ENCODE measurements around the gene HEATR9.
A peak's percentile ranks its signal among the peaks of the same experiment; 100 is the strongest.

Gene HEATR9

DNA sequence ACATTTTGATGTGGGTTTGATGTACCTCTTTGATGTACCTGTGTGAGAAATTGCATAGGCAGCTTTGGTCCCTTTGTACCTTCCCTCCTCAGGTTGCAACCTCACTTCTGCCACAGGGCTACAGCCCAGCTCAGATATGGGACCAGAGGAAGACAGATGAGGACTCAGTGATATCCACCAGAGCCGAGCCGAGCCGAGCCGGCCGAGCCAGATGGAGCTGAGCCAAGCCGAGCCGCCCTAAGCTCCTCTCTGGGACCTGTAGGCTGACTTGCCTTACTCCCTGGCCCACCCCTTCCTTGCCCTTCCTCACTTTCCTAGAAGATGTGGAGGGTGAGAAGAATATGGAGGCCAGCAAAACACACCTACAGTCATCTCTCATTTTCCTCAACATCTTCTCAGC lies 3.8 kb downstream of the HEATR9 start:
- no peak for DNase-seq

DNA sequence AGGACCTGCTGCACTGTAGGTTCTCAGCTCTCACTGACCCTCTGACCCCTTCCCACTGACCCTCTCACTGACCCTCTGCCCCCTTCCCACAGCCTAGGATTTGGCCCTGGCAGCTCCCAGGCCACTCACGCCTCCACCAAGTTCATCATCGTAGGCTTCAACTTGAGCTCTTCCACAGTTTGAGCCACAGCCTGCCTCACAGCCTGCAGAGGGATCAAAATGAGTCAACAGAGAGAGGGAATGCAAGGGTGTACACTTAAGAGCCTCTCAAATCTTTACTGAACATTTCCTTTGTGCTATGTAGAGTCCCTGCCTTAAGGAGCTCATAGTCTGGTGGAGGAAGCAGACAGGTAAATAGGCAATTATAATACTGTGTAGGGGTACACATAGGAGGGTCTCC lies 12.1 kb downstream of the HEATR9 start:
- no peak for DNase-seq

DNA sequence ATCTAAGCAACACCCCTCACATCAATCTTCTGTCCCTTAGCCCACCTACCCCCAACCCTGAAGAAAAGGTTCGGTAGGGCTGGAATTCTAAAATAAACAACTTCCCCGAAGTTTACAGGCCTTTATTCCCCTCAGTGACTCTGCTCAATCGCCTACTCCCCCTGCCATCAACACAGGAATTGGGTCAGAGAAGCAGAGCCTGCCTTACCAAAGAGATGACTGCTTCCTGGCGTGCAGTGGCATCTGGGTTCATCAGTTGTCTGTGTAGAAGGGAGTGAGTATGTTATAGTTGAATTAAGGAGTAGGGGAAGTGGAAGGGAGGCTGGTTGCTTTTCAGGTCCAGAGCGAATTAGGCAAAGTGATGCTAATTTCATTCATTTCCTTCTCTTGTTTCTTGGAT lies 12.7 kb downstream of the HEATR9 start:
- no peak for DNase-seq

DNA sequence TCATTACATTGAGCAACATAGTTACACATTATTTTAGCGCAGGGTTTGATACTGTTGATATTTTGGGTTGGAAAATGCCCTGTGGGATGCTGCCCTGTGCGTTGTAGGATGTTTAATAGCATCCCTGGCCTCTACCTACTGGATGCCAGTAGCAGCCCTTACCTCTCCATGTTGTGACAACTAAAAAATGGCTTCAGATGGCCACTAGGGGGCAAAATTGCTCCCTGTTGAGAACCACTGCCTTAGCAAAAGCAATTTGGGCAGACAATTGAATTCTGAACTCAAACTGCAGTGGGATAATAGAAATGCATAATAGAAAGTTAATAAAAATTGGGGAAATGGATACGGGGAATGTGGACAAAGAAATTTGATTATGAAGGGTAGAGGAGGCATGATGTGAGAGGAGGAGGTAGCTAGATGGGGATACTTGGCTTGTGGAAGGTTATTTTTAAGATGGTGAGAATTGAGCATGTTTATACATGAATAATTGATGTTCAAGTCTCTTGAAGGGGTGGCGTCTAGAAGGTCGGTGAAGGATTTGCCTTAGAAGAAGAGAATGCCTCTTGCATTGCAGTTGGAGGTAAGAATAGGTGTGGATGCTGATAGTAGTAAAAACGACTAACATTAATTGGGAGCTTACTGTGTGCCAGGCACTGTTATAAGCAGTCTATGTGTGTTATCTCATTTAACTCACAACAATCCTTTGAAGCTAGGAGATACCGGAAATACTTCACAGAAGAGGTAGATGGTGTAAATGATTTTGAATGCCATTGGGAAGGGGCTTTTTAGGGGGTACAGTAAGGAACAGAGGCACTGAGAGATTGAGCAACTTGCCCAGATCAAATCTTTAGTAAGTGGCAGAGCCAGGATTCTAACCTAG lies 19.0 kb downstream of the HEATR9 start:
- DNase-seq = peak; percentile 66

DNA sequence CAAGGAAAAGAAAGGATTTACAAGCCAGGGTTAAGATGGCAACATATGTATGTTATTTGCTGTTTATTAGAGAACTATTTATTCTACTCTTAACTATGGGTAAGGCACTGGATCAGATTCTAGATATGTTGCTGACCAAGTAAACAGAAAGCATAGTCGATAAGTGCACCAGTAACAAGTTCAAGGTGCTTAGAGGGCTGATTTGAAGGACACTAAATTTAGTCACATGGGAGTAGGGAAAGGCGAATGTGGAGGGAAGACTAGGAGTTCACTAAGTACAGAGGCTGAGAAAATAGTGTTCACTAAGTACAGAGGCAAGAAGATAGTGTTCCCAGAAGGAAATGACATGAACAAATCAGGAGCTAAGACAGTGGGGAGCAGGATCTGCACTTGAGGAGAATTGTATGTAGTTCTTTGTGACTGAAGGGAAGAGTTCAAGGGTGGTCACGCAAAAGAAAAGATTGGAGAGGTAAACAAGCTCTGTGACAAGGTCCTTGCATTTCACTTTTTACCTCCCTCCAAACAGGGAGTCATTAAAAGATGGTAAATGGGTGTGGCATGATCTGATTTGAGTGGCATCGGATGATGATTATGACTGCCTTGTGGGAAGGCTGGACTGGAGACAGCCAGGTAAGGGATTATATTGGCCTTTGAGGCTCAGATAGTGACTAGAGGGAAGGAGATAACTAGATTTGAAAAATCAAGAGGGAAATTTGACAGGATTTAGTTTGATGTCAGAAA lies 20.9 kb downstream of the HEATR9 start:
- DNase-seq = no peak

DNA sequence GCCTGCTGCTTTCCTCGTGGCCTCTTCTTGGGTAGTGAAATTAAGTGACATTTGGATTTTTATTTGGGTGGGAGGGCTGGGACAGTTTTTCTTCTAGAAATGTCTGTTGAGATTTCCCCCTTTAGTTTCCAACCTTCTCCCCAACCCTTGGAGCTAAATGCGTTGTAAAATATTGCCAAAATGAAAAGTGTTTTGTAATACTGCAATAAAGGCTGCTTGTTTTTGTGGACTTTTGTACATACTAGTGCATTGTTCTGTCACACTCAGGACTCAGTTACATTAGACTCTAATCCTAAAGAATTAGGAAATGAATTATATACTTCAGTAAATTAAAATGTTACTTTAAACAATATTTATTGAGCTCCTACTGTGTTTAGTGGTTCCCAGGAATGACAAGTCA lies 21.7 kb downstream of the HEATR9 start:
- no peak for DNase-seq

DNA sequence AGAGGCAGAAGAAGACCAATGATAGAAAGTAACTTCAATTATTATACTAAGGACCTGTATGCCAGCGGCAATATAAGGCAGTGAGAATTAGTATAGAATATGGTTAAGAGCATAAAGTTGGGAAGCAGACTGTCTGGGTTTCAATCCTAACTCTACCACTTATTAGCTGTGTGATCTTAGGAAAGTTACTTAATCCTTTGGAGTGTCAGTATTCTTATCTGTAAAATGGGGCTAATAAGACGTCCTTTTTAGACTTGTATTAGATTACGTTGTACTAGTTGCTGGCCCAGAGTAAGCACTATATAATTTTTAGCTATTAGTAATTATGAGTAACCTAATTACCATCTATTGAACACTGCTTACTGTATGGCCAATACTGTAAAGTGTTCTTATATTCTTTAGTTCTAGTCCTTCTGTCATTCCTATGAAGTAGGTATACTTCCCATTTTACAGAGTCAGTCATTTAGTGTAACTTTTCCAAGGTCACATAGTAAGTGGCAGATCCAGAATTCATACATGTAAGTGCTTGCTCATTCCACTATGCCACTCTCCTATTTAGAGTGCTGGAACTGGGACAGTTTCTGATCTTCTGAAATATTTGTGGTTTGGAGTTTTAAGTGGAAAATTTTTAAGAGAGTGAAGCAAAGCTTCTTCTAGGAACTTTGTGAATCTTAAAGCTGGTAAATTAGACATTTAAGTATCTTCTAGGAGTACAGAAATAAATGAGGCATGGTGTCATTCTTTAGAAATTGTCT lies 22.5 kb downstream of the HEATR9 start:
- no peak for DNase-seq

DNA sequence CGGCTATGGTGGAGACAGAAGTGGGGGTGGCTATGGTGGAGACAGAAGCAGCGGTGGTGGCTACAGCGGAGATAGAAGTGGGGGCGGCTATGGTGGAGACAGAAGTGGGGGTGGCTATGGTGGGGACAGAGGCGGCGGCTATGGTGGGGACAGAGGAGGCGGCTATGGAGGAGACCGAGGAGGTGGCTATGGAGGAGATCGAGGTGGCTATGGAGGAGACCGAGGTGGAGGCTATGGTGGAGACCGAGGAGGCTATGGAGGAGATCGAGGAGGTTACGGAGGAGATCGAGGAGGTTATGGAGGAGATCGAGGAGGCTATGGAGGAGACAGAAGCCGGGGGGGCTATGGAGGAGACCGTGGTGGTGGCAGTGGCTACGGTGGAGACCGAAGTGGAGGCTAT lies 24.1 kb downstream of the HEATR9 start:
- DNase-seq = no peak

DNA sequence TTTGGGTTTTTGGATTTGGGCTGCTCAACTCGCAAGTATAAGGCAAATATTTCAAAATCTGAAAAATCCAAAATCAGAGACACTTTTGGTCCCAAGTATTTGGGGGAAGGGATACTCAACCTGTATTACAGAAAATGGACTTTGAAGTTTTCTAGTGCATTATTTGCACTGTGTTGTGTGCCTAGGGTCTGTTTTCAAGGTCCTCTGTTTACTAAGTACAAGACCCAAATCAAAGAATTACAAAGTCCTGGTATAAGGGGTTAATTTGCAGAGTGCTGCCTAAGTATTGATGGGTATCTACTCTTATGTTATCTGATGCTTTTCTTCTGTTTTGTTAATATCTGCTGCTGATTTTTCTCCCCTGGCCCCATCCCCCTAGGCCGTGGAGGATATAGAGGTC lies 25.0 kb downstream of the HEATR9 start:
- DNase-seq = no peak

DNA sequence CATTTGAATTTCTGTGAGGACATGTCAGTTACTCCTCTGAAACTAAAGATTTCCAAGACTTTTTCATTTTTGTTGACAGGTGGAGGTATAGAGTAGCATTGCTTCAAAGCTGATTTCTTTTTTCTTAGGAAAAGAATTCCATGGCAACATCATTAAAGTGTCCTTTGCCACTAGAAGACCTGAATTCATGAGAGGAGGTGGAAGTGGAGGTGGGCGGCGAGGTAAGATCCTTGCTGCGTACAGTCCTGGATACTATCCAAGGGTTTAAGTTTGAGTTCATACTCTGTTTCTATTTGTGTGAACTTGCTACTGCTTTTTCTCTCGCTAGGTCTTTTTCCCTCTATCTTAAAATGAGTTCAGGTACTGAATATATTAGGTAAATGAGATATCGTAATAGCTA lies 26.5 kb downstream of the HEATR9 start:
- no peak for DNase-seq

DNA sequence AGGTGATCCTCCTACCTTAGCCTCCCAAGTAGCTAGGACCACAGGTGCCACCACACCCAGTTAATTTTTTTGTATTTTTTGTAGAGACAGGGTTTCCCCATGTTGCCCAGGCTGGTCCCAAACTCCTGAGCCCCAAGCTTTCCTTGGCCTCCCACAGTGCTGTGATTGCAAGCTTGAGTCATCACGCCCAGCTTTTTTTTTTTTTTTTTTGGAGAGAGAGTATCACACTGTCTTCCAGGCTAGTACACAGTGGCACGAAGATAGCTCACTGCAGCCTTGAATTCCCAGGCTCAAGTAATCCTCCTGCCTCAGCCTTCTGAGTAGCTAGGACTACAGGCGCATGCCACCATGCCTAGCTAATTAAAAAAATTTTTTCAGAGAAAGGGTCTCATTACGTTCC lies 27.2 kb downstream of the HEATR9 start:
- no peak for DNase-seq

DNA sequence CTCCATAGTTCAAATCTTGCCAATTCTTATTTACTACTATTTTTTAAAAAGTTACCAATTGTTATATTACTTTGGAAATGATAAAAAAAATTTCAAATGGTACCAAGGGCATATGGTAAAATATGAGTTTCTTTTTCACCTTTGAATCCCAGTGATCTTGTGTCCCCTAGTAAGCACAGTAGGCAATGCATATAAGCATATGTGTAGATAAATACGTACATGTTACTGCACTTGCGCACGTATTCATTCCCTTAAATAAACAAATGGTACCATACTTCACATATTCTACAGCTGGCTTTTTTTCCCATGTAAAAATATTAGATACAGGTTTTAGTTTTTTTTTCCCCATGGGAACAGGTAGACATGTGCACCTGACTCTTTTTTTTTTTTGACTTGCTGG lies 27.6 kb downstream of the HEATR9 start:
- DNase-seq = no peak

DNA sequence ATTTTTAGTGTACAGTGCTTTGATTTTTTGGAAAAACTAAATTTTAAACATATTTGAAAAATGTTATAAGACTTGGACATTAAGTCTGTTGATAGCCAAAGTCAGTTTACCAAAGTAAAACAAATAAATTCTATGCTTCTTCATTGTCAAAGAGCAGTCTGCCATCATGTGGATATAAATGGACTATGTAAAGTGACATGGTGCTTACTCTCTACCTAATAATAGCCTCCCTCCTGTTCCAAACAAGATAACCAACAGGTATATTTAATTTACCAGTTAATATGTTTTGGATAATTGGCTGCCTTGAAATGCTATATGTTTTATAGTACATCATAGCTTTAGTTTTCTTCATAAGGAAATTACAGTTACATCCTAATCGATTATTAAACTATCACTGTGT lies 43.5 kb downstream of the HEATR9 start:
- no peak for DNase-seq

DNA sequence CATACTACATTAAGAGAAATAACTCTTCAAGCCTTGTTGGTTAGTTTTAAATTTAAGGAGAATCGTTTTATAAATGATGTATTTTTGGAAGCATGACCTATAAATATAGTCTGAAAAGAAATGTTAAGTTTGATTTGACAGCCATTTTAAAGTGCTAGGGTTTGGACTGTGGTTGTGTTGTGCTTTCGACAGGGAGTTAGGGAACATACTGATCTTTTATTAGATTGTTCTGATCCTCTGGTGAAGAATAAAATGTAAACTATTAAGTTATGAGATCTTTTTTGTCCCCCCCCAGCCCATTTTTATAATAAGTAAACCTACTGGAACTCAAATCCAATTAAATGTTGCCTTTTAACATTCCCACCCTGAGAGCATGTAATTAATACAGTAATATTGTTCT lies 47.4 kb downstream of the HEATR9 start:
- DNase-seq = no peak

DNA sequence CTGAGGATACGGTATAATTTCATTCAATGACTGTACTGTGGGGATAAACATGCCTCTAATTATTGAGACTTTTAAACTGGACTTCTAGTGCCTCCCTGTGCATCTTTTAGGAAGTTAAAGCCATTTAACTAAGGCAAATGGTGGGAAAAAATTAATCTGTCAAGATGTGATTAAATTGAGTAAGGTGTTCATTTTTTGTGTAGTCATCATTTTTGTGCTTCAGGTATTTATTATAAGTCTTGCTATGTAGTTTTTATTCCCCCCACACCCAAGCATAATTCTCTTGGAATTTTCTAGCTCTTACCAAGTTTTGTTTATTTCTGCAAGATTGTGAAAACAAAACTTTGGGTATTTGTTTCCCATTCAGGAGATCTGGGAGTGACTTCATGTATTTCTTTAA lies 49.2 kb downstream of the HEATR9 start:
- DNase-seq = no peak

DNA sequence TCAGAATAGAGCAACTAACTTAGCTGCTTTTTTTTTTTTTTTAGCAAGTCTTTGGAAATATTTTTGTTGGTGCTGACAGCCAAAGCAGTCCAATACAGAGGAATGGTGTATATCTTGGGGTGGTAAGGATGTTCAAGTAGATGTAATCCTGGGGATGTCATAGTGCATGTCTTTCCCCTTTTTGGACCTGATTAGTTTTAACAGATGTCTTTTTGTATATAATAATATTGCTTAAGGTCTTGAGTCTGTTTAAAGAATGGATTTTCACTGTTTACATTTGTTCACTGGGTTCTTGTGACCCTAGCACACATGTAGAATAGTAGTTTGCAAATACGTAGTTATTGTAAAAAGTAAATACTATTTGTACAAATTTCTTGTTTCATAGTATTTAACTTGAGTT lies 51.5 kb downstream of the HEATR9 start:
- no peak for DNase-seq

DNA sequence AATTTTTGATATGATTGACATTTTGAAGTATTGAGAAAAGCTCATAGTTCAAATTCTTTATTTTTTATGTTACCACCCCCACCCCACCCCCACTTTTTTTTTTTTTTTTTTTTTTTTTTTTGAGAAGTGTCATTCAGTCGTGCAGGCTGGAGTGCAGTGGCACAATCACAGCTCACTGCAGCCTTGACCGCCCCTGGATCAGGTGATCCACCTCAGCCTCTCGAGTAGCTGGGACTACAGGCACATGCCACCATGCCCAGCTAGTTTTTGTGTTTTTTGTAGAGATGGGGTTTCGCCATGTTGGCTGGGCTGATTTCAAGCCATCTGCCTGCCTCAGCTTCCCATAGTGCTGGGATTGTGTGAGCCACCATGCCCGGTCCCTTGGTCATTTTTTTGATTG lies 52.0 kb downstream of the HEATR9 start:
- DNase-seq = no peak

DNA sequence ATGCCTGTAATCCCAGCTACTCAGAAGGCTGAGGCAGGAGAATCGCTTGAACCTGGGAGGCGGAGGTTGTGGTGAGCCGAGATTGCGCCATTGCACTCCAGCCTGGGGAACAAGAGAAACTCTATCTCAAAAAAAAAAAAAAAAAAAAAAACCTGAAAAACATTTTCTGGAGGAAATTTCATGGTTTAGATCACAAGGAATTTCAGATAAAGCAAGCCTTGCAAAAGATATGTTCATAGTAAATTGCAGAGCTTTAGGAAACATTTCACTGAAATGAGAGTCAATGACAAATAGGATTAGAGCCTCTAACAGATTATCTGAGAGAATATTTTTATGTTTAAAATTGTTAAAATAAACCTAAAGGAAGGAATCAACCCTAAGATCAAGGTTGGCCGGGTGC lies 56.2 kb downstream of the HEATR9 start:
- no peak for DNase-seq

DNA sequence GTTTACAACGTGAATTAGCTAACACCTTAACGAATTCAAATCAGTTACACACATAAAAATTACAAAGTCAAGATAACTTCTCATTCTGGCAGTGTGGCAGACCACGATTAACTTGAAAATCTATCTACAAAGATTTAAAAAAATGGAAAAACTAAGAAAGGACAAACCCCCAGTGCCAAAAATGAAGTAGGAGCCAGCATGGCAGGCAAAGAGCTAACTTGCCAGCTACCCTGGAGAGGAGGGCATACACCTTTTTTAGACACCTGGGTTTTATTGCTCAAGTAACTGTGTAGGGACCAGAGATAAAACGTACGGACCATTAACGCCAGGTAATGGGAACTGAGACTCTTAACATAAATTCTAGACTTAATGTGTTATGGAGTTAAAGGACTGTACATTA lies 56.9 kb downstream of the HEATR9 start:
- no peak for DNase-seq

DNA sequence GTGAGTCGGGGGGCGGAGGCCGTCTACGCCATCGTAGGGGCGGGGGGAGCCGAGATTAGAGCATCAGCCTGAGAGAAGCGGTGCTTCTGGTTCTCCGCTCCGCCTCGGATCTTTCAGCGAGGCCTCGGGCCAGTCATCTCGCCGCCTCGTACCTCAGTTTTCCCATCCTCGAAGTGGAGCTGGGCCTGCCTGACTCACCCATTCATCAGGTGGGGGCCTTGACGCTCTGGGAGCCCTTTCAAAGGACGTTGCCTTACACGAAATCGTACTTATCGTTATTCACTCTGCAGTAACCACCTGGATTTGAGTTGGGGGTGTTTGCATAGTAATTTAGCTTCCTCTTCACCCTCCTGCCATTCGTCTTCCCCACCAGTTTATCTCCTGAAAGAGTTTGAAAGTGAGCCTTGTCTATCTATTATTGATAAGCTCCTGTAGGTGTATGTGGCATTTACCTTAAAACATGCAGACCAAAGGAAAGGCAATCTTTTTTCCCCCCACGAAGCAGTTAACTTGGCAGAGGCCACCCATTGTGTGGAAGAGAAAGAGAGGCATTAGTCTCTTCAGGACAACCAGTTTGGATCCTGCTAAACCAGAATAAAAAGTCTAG lies 58.7 kb downstream of the HEATR9 start:
- no peak for DNase-seq

DNA sequence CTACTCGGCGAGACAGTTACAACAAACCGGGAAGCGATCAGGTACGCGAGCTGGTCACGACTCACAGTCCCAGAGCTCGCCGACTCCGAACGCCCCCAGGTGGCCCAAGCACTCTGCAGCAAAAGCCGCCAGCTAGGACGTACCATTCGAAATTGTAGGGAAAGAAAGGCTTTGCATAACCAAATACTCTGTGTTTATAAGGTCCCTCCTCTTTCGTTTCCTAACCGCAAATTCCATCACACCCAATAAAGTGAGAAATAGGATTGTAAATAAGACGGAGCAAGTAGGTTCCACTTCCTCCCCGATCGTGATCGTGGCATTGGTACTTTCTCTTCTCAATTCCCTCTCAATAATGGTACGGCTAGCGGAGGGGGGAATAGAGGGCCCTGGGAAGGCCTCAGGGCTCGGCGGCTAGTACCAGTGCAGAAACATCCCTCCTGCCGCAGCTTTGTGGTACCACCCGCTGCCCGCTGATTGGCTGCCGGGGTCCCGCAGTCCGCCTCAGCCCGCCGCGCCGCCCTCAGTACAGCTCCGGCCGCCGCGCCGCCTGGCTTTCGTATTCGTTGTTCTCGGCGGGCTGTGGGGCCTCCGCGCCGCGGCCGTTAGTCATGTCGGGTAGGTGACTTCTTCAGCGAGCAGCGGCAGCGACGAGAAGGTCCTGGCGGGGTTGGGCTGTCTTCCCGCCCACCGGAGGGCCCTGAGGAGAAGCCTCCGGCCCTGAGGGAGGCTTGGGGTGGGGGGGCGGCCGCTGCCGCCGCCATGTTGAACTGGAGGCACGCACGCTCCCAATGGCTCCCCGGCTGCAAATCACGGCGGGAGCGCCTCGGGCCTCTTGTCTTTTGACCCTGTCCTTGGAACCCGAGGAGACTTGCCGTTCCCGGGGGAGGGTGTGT lies 59.5 kb downstream of the HEATR9 start, which contains the start of gene TAF15:
TAF15 (plus strand) TSS at position 523 of the 893 bp plus-strand sequence; CDS start at position 609, 86 bp downstream.
- DNase-seq = peak; percentile 94

Measured in CD4-positive, alpha-beta T cell treated with Interleukin-17A for 4 hours (primary cell).